GM19035 (cell line): ENCODE data around the gene PRR5.

Source experiments
- ATAC-seq: cut with Tn5 transposase; IDR thresholded peaks from one replicate; pipeline ENCODE4 v1.9.1; 2021; ENCODE audit not compliant: unreplicated experiment

The PRR5 gene

GRCh38 chr22:44782363-44782963, 80.5 kb downstream of the PRR5 start:
- no peak for ATAC-seq

- ATAC-seq, result no peak
Observed at GRCh38 chr22:44783091-44783490, 81.1 kb downstream of the PRR5 start.

- no peak for ATAC-seq
Observed at GRCh38 chr22:44783581-44783980, 81.6 kb downstream of the PRR5 start.

DNA sequence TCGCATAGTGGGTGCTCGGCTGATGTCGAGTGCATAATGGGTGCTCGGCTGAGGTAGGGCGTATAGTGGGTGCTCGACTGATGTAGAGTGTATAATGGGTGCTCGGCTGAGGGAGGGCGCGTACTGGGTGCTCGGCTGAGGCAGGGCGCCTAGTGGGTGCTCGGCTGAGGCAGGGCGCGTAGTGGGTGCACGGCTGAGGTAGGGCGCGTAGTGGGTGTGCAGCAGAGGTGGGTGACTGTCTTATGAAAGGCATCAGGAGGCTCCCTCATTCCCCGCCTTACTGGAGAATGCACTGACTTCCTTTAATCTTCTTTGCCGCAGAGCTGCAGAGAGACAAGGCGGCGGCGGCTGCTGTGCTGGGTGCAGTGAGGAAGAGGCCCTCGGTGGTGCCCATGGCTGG, 84.1 kb downstream of the PRR5 start:
- no peak for ATAC-seq

DNA sequence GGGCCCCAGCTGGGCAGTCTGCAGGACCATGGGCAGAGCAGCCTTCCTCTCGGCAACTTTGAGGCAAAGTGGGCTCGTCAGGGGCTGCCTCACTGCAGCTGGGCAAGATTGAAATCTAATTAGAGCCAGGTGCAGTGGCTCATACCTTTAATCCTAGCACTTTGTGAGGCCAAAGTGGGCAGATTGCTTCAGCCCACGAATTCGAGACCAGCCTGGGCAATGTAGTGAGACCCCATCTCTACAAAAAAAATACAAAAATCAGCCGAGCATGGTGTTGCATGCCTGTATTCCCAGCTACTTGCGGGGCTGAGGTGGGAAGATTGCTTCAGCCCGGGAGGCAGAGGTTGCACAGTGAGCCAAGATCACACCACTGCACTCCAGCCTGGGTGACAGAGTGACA, 84.6 kb downstream of the PRR5 start:
- ATAC-seq, result no peak
